IPS-15b (cell line): ENCODE results near the gene INTS4.
"Not testable (repeated sequence)": the region's sequence is repeated elsewhere in the genome, so short reads cannot be mapped to it uniquely, and the experiment has no call there.

Source experiments
- H3K27me3 ChIP-seq: one replicate; pipeline ENCODE4 v1.6.1; 2013; ENCODE audit warnings: low read length; ENCODE audit not compliant: control insufficient read depth, insufficient read depth
- H3K36me3 ChIP-seq: one replicate; pipeline ENCODE4 v1.6.1; 2013; ENCODE audit warnings: low read length; ENCODE audit not compliant: control insufficient read depth, insufficient read depth
- H3K4me1 ChIP-seq: one replicate; pipeline ENCODE4 v1.6.1; 2013; ENCODE audit warnings: mild to moderate bottlenecking, low read length; ENCODE audit not compliant: control insufficient read depth, insufficient read depth
- H3K4me3 ChIP-seq: one replicate; pipeline ENCODE4 v1.5.1; 2013; ENCODE audit warnings: low read depth, low read length
- H3K9ac ChIP-seq: one replicate; pipeline ENCODE4 v1.6.1; 2013; ENCODE audit warnings: low read depth, mild to moderate bottlenecking, low read length
- H3K9me3 ChIP-seq: one replicate; pipeline ENCODE4 v1.6.1; 2013; ENCODE audit warnings: mild to moderate bottlenecking, low read length; ENCODE audit not compliant: control insufficient read depth, insufficient read depth

The INTS4 gene

GRCh38 chr11:77930334-77931208 lies 63.9 kb downstream of the INTS4 start:
- not testable (repeated sequence) for H3K9me3 ChIP-seq

GRCh38 chr11:77917713-77918112 lies 76.8 kb downstream of the INTS4 start:
- H3K27me3 ChIP-seq, H3K36me3 ChIP-seq, H3K4me3 ChIP-seq, H3K9ac ChIP-seq, H3K4me1 ChIP-seq, H3K9me3 ChIP-seq: not testable (repeated sequence)

More at GRCh38 chr11:77930334-77931208, 63.9 kb downstream of the INTS4 start:
- H3K36me3 ChIP-seq, H3K4me3 ChIP-seq, H3K27me3 ChIP-seq, H3K9ac ChIP-seq, H3K4me1 ChIP-seq: not testable (repeated sequence)

GRCh38 chr11:77914307-77914791 lies 80.1 kb downstream of the INTS4 start:
- not testable (repeated sequence) for H3K9me3 ChIP-seq, H3K4me3 ChIP-seq, H3K4me1 ChIP-seq, H3K9ac ChIP-seq, H3K36me3 ChIP-seq, H3K27me3 ChIP-seq

- not testable (repeated sequence) for H3K9ac ChIP-seq, H3K4me3 ChIP-seq, H3K27me3 ChIP-seq, H3K9me3 ChIP-seq, H3K4me1 ChIP-seq, H3K36me3 ChIP-seq
Observed at GRCh38 chr11:77913608-77914306, 80.7 kb downstream of the INTS4 start.

- not testable (repeated sequence) for H3K4me3 ChIP-seq, H3K36me3 ChIP-seq, H3K9me3 ChIP-seq, H3K27me3 ChIP-seq, H3K4me1 ChIP-seq, H3K9ac ChIP-seq
Observed at GRCh38 chr11:77910828-77911227, 83.6 kb downstream of the INTS4 start.

GRCh38 chr11:77909277-77909676 lies 85.2 kb downstream of the INTS4 start:
- Histone ChIP-seq H3K9me3 (no peaks in the 10 kb centered on the region), H3K4me1 (no peaks in the 10 kb centered on the region), H3K36me3 (peaks cover 3% of the 10 kb centered on the region), H3K9ac (no peak overlapping the region), H3K27me3 (no peaks in the 10 kb centered on the region), H3K4me3 (no peak overlapping the region)

GRCh38 chr11:77908835-77909234 lies 85.6 kb downstream of the INTS4 start:
- no peaks in the 10 kb centered on the region for H3K27me3 ChIP-seq
- peaks cover 3% of the 10 kb centered on the region for H3K36me3 ChIP-seq
- no peak overlapping the region for H3K4me3 ChIP-seq
- H3K9ac ChIP-seq = no peak overlapping the region
- H3K4me1 ChIP-seq = no peaks in the 10 kb centered on the region
- H3K9me3 ChIP-seq = no peaks in the 10 kb centered on the region

GRCh38 chr11:77894949-77895348 lies 99.5 kb downstream of the INTS4 start:
- not testable (repeated sequence) for H3K9me3 ChIP-seq, H3K9ac ChIP-seq, H3K4me3 ChIP-seq, H3K36me3 ChIP-seq, H3K27me3 ChIP-seq, H3K4me1 ChIP-seq

- not testable (repeated sequence) for H3K9me3 ChIP-seq, H3K36me3 ChIP-seq, H3K4me1 ChIP-seq, H3K9ac ChIP-seq, H3K4me3 ChIP-seq, H3K27me3 ChIP-seq
Observed at GRCh38 chr11:77891703-77892102, 102.8 kb downstream of the INTS4 start.

GRCh38 chr11:77891256-77891655 lies 103.2 kb downstream of the INTS4 start:
- not testable (repeated sequence) for H3K9me3 ChIP-seq, H3K4me1 ChIP-seq, H3K9ac ChIP-seq, H3K27me3 ChIP-seq, H3K36me3 ChIP-seq, H3K4me3 ChIP-seq

GRCh38 chr11:77890619-77891056 lies 103.8 kb downstream of the INTS4 start:
- H3K9ac ChIP-seq, H3K36me3 ChIP-seq, H3K27me3 ChIP-seq, H3K4me1 ChIP-seq, H3K4me3 ChIP-seq, H3K9me3 ChIP-seq: not testable (repeated sequence)

- not testable (repeated sequence) for H3K36me3 ChIP-seq, H3K27me3 ChIP-seq, H3K4me1 ChIP-seq, H3K4me3 ChIP-seq, H3K9ac ChIP-seq, H3K9me3 ChIP-seq
Observed at GRCh38 chr11:77890100-77890614, 104.3 kb downstream of the INTS4 start.
